NCI-H2227 treated with DMSO at 0.1 percent for 48 hours (cell line): ENCODE results near the gene RNH1.

ENCODE experiments used
- DNase-seq: peaks from one replicate; lab custom pipeline; 2025; lab: John Stamatoyannopoulos, UW

Gene RNH1

GRCh38 chr11:537622-538430, 30.8 kb upstream of the RNH1 start:
- no peak for DNase-seq

GRCh38 chr11:536841-537621, 30.0 kb upstream of the RNH1 start, which contains the start of gene LRRC56:
Gene LRRC56 (plus strand): TSS chr11:537527. CDS start chr11:540685, 3,158 bp downstream.
- no peak for DNase-seq

GRCh38 chr11:535519-536454, 28.7 kb upstream of the RNH1 start, which contains the start of gene HRAS:
Gene HRAS (minus strand): TSS chr11:535576.
- DNase-seq, result peak; percentile 94

DNA sequence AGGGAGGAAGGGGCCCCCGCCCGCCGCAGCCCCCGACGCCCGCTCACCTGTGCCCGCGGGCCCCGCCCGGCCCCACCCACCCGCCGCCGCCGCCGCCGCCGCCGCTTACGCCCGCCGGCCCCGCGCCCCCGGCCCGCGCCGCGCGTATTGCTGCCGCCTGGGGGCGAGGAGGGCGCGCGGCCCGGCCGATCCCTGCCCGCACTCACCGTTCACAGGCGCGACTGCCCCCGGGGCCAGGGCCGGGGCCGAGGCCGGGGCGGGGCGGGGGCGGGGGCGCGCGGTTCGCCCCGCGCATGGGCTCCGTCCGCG, 28.1 kb upstream of the RNH1 start:
- DNase-seq, result no peak

GRCh38 chr11:534396-535209, 27.6 kb upstream of the RNH1 start:
- peak; percentile 17 for DNase-seq

DNA sequence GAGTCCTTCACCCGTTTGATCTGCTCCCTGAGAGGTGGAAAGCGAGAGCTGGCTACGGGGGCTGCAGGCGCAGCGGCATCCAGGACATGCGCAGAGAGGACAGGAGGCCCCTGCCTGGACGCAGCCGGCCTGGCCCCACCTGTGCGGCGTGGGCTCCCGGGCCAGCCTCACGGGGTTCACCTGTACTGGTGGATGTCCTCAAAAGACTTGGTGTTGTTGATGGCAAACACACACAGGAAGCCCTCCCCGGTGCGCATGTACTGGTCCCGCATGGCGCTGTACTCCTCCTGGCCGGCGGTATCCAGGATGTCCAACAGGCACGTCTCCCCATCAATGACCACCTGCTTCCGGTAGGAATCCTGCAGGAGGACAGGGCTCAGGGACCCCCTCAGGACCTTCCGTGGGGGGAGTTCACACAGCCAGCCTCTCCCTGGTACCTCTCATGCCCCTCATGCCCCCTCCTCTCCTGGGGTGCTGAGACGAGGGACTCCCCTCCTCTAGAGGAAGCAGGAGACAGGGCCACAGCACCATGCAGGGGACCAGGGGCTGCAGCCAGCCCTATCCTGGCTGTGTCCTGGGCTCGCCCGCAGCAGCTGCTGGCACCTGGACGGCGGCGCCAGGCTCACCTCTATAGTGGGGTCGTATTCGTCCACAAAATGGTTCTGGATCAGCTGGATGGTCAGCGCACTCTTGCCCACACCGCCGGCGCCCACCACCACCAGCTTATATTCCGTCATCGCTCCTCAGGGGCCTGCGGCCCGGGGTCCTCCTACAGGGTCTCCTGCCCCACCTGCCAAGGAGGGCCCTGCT, 26.7 kb upstream of the RNH1 start:
- no peak for DNase-seq

- no peak for DNase-seq
Observed at GRCh38 chr11:532986-533585, 26.0 kb upstream of the RNH1 start.

DNA sequence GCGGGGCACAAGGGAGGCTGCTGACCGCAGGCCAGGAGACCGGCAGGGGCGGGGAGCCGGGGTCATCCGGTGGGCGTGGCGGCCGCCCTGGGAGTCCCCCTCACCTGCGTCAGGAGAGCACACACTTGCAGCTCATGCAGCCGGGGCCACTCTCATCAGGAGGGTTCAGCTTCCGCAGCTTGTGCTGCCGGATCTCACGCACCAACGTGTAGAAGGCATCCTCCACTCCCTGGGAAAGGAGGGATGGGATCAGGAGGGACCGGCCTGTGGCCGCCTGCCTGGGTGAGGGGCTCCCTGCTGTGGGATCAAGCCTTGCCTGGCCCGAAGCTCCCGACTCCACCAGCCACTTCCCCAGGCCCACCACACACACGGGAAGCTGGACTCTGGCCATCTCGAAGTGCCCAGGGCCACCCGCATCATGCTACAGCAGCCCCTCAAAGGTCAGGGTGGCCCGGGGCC, 25.5 kb upstream of the RNH1 start:
- DNase-seq, result no peak

DNA sequence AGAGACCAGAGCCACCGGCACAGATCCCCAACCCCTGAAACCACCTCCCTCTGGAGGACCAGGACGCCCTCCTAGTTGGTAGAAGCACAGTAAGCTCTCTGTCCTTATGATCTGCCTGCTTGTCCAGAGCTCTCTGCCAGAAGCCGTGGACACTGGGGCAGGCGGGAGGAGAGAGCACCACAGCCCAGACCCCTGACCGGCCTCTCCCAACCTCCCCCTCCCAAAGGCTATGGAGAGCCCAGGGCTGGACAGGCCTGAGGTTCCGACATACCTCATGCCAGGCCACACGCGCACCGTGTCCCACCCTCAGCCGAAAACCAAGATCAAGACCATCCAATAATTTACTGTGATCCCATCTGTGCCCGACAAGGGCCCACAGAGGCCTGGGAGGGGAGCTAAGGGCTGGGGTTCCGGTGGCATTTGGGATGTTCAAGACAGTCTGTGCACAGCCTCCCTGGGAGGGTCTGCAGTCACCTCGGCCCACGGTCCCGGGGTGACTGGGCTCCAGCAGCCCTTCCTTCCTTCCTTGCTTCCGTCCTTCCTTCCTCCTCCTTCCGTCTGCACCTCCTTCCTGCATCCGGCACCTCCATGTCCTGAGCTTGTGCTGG, 25.0 kb upstream of the RNH1 start:
- no peak for DNase-seq

DNA sequence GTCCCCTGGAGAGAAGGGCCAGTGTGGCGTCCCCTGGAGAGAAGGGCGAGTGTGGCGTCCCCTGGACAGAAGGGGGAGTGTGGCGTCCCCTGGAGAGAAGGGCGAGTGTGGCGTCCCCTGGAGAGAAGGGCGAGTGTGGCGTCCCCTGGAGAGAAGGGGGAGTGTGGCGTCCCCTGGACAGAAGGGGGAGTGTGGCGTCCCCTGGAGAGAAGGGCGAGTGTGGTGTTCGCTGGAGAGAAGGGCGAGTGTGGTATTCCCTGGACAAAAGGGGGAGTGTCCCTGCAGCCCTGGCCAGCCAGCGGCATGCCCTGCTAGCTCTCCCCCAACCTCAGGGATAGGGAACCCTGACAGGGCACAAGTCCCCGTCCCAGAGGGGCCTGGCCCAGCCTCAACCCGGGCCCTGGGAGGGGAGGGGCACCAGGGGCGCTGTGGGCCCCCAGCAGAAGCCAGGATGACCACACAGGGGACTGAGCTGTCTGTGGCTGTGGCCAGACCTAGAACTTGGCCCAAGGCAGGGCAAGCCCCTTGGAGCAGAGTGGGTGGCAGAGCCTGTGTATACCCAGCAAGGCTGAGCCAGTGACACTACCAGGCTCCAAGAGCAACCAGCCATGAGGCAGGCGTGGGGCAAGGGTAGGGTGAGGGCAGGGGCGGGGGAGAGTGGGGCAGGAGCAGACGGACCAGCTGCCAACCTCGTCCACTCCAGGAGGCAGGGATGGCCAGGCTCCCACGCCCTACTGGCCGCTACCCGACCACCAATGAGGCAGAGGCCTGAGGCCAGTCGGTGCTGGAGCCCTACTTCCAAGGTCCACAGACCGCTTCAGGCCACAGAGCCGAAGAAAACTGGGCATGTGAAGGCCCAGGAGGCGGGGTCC, 24.2 kb upstream of the RNH1 start:
- no peak for DNase-seq

DNA sequence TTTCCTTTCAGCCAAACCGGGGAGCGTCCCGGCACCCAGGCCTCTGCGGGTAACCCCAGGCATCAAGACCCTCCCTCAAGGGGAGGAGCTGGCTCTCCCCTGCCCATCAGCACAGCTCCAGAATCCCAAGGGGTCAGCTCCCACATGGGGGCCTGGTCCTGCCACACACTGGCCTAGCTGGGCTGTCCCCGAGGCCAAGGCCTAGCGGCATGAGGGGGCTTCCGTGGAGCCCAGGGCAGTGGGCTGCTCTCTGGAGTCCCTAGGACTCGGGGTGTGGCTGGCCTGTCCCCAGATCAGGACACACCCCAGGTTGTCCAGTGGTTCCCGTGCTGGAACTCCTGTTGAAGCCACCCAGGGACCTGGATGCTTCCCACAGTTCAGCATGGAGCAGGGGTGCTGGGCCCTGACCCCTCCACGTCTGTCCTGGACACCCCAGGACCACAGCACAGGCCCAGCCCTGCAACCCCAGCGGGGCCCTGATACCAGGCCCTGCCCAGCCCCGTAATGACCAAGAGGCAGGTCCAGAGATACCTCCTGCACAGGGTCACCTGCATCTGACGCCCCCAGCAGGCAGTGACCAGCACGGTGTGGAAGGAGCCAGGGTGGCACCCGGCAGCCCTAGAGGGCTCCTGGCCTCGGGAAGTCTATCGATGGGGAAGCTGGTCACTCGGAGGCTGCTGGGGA, 22.8 kb upstream of the RNH1 start:
- no peak for DNase-seq

- no peak for DNase-seq
Observed at GRCh38 chr11:528815-529727, 22.0 kb upstream of the RNH1 start.

DNA sequence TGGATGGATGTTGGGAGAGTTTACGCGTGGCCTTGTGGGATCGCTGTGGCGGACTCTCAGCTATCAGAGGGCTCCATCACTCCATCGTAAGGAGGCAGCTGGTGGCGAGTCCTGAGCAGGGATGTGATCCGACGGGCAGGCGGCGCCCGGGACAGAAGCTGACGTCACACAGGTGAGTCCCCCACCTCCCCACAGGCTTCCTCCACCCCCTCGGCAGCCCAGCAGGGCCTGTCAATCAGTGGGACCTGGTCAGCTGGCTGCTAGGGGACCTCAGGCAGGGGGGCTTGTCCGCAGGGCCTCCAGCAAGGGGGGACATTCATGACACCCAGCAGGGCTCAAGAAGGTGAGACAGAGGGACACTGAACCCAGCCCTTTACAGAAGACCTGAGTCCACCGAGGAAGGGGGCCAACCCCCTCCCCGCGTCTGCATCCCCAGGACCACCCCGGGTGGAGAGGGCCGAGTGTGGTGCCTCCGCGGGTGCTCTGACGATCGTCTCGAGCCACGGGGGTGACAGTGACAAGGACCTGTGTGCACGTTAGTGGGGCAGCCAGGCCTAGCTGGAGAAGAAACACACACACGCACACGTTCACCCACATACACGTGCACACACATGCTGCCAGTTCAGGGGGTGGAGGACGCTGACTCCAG, 21.2 kb upstream of the RNH1 start:
- no peak for DNase-seq

- DNase-seq, result no peak
Observed at GRCh38 chr11:526192-526591, 19.1 kb upstream of the RNH1 start.

GRCh38 chr11:521177-521688, 14.2 kb upstream of the RNH1 start:
- DNase-seq, result no peak
